ENCODE results near the gene TRPM2.

GRCh38 chr21:44375761-44376241 is 22.4 kb downstream of the TRPM2 start:
- TF ChIP-seq CTCF (IDR thresholded peaks at IDR 0.05 in 4 of 5, conservative IDR thresholded peaks at IDR 0.05 in 1 of 5) (no peak), POLR2A (IDR thresholded peaks at IDR 0.05) (no peak)
